HepG2 (cell line): ENCODE results near the gene UBB. TPM values are rescaled to one million over a fixed set of nuclear protein-coding genes. Genes with fewer than 3 reads are reported as not detected.

Experiments
- CBFB ChIP-seq: sonication (generic); formaldehyde crosslinking; IDR thresholded peaks from 2 replicates; pipeline ENCODE4 v1.4.0; 2020; ENCODE audit warnings: missing genetic modification reagents
- CHD4 ChIP-seq: fragments of 200-600 bp; sonication (generic); IDR thresholded peaks from 2 replicates; pipeline ENCODE4 v1.7.0; 2017; ENCODE audit warnings: mild to moderate bottlenecking, low read length, borderline replicate concordance
- GABPA ChIP-seq, 2 experiments: IDR thresholded peaks; 2 replicates each; pipeline ENCODE4 v1.6.1; 2011 to 2016; ENCODE audit warnings: low read depth in 2 of 2, low read length in 1 of 2, missing biosample characterization in 1 of 2, missing genetic modification characterization in 1 of 2
- HOXD1 ChIP-seq: sonication (generic); formaldehyde crosslinking; IDR thresholded peaks from 2 replicates; pipeline ENCODE4 v1.5.0; 2020; ENCODE audit warnings: missing genetic modification reagents
- JARID2 ChIP-seq: sonication (generic); formaldehyde crosslinking; IDR thresholded peaks from 2 replicates; pipeline ENCODE4 v1.8.1; 2023; ENCODE audit warnings: missing genetic modification reagents, inconsistent platforms; ENCODE audit not compliant: insufficient replicate concordance
- MED8 ChIP-seq: sonication (generic); formaldehyde crosslinking; IDR thresholded peaks from 2 replicates; pipeline ENCODE4 v1.8.1; 2023; ENCODE audit warnings: mild to moderate bottlenecking, missing genetic modification reagents; ENCODE audit not compliant: insufficient replicate concordance
- NFRKB ChIP-seq: fragments of 450-650 bp; IDR thresholded peaks from 2 replicates; pipeline ENCODE4 v1.6.1; 2017
- PHF8 ChIP-seq: sonication (generic); formaldehyde crosslinking; IDR thresholded peaks from 2 replicates; pipeline ENCODE4 v1.5.0; 2020; ENCODE audit warnings: missing genetic modification reagents
- RELA ChIP-seq: sonication (generic); formaldehyde crosslinking; IDR thresholded peaks from 2 replicates; pipeline ENCODE4 v1.4.0; 2020; ENCODE audit warnings: missing genetic modification reagents
- RFXANK ChIP-seq: IDR thresholded peaks from 2 replicates; pipeline ENCODE4 v1.6.1; 2016
- XRCC5 ChIP-seq: fragments of 200-400 bp; formaldehyde crosslinking; optimal IDR thresholded peaks from 2 replicates; pipeline ENCODE3; 2017; ENCODE audit warnings: mild to moderate bottlenecking, low read length
- ZNF292 ChIP-seq: sonication (generic); formaldehyde crosslinking; IDR thresholded peaks from 2 replicates; pipeline ENCODE4 v1.8.1; 2022; ENCODE audit warnings: mild to moderate bottlenecking, low read depth, missing genetic modification reagents, borderline replicate concordance
- ZNF367 ChIP-seq: sonication (generic); formaldehyde crosslinking; IDR thresholded peaks from 2 replicates; pipeline ENCODE4 v1.4.0; 2020; ENCODE audit warnings: missing genetic modification reagents, borderline replicate concordance
- ZNF44 ChIP-seq: sonication (generic); formaldehyde crosslinking; IDR thresholded peaks from 2 replicates; pipeline ENCODE4 v1.5.1; 2020; ENCODE audit warnings: mild to moderate bottlenecking, missing genetic modification reagents
- ZNF749 ChIP-seq: sonication (generic); formaldehyde crosslinking; IDR thresholded peaks from 2 replicates; pipeline ENCODE4 v1.8.0; 2022; ENCODE audit warnings: mild to moderate bottlenecking, missing genetic modification reagents, moderate library complexity, borderline replicate concordance
- ZNF781 ChIP-seq: sonication (generic); formaldehyde crosslinking; IDR thresholded peaks from 2 replicates; pipeline ENCODE4 v1.5.1; 2020; ENCODE audit warnings: borderline replicate concordance, mild to moderate bottlenecking, missing genetic modification reagents; ENCODE audit errors: not compliant biosample characterization
- polyA plus RNA-seq, 8 experiments: library from polyadenylated mRNA; depleted of rRNA in 3 of 8; stranded (reverse) in 7 of 8; unstranded in 1 of 8; fragments of >200 nt; fragmentation: Illumina TruSeq in 4 of 8; extraction: Trizol in 4 of 8; gene quantifications; 2 replicates each; pipeline versions ENCODE4 v1.2.1 to v1.2.3, GENCODE V29; 2011 to 2016; ENCODE audit warnings: low read depth in 4 of 8, missing spikeins in 1 of 8, mixed read lengths in 1 of 8; ENCODE audit not compliant: insufficient read depth in 1 of 8
- total RNA-seq, 5 experiments: library from RNA; depleted of rRNA; stranded (reverse); fragments of >200 nt; fragmentation: Illumina TruSeq; extraction: Trizol; gene quantifications; 2 replicates each; pipeline ENCODE4 v1.2.3, GENCODE V29; 2016; ENCODE audit warnings: low read depth in 1 of 5
- TF ChIP-seq, protein P1 (sequence below): conservative IDR thresholded peaks from 2 replicates; pipeline ENCODE4 v1.6.1; 2018; ENCODE audit warnings: missing genetic modification reagents
- TF ChIP-seq, protein P2 (sequence below): IDR thresholded peaks from 2 replicates; pipeline ENCODE4 v1.6.1; 2018; ENCODE audit warnings: missing genetic modification reagents

Gene UBB
- total and polyA plus RNA-seq, 2 of the 13 experiments (the other 11 are each of a cell fraction or from before 2014, with no cell fraction given) = 1,130 to 2,066 TPM

DNA sequence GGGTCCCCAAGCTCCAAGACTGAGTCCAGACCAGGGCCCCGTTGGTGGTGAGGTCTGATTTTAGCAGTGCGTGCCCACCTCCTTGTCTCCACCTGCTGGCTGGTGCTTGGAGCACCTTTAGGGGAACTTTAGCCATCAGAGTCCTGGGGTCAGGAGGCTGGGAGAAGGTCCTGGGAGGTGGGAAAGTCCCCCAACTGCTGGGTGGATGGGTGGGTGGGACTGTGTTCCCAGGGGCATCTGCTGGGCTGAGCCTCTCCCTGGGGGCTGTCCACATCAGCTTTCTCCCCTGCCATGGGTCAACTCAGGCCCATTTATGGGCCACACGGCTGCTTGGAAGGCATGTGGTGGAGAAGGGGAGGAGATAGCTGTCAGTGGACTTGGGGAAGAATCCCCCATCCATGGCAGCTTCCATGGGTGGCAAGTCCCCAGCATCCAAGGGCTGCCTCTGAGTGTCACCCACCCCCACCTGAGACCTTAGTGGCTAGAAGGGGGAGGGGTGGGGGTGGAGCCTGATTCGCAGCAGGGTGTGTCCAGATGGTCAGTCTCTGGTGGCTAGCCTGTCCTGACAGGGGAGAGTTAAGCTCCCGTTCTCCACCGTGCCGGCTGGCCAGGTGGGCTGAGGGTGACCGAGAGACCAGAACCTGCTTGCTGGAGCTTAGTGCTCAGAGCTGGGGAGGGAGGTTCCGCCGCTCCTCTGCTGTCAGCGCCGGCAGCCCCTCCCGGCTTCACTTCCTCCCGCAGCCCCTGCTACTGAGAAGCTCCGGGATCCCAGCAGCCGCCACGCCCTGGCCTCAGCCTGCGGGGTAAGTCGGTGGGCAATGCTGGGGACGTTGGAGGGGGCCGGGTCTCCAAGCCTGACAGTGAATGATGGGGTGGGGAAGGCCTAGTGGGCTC, 34.4 kb downstream of the UBB start, which contains the start of gene TRPV2 (continued):
- peak; percentile 89 for TF ChIP-seq XRCC5
- TF ChIP-seq CHD4 = no peak
- no peak for TF ChIP-seq GABPA (IDR thresholded peaks at IDR 0.05; ENCODE audit: low read depth, low read length)
- TF ChIP-seq GABPA (CRISPR knock-in tag; IDR thresholded peaks at IDR 0.05; ENCODE audit: low read depth) = 0 out of 2 replicates have a peak, but pooled peaks have one; percentile 14
- TF ChIP-seq HOXD1 (CRISPR knock-in tag) = no peak
- no peak for TF ChIP-seq RFXANK
- no peak; the same call in 1 of the 2 replicates for TF ChIP-seq PHF8 (CRISPR knock-in tag)
- TF ChIP-seq RELA (CRISPR knock-in tag) = 0 out of 2 replicates have a peak, but pooled peaks have one; percentile 25
- TF ChIP-seq ZNF749 = no peak
- TF ChIP-seq, protein P1, sequence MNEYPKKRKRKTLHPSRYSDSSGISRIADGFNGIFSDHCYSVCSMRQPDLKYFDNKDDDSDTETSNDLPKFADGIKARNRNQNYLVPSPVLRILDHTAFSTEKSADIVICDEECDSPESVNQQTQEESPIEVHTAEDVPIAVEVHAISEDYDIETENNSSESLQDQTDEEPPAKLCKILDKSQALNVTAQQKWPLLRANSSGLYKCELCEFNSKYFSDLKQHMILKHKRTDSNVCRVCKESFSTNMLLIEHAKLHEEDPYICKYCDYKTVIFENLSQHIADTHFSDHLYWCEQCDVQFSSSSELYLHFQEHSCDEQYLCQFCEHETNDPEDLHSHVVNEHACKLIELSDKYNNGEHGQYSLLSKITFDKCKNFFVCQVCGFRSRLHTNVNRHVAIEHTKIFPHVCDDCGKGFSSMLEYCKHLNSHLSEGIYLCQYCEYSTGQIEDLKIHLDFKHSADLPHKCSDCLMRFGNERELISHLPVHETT = no peak
- TF ChIP-seq JARID2 (CRISPR knock-in tag) = no peak
- no peak for TF ChIP-seq ZNF781 (CRISPR knock-in tag)
- no peak for TF ChIP-seq ZNF367 (CRISPR knock-in tag)
- TF ChIP-seq NFRKB = no peak
- TF ChIP-seq, protein P2, sequence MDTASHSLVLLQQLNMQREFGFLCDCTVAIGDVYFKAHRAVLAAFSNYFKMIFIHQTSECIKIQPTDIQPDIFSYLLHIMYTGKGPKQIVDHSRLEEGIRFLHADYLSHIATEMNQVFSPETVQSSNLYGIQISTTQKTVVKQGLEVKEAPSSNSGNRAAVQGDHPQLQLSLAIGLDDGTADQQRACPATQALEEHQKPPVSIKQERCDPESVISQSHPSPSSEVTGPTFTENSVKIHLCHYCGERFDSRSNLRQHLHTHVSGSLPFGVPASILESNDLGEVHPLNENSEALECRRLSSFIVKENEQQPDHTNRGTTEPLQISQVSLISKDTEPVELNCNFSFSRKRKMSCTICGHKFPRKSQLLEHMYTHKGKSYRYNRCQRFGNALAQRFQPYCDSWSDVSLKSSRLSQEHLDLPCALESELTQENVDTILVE = no peak
- no peak for TF ChIP-seq CBFB (CRISPR knock-in tag)
- no peak for TF ChIP-seq MED8 (CRISPR knock-in tag)
- TF ChIP-seq ZNF44 (CRISPR knock-in tag) = no peak
- TF ChIP-seq ZNF292 (CRISPR knock-in tag) = peak; percentile 75
